ENCODE data around the gene NACC2. TPM values are rescaled to one million over a fixed set of nuclear protein-coding genes. Genes with fewer than 3 reads are reported as not detected.

The NACC2 gene
- total and polyA plus RNA-seq, 2 donors (not counting 3 experiments of a cell fraction or from before 2014, with no cell fraction given) = 15.8 to 27.1 TPM

DNA sequence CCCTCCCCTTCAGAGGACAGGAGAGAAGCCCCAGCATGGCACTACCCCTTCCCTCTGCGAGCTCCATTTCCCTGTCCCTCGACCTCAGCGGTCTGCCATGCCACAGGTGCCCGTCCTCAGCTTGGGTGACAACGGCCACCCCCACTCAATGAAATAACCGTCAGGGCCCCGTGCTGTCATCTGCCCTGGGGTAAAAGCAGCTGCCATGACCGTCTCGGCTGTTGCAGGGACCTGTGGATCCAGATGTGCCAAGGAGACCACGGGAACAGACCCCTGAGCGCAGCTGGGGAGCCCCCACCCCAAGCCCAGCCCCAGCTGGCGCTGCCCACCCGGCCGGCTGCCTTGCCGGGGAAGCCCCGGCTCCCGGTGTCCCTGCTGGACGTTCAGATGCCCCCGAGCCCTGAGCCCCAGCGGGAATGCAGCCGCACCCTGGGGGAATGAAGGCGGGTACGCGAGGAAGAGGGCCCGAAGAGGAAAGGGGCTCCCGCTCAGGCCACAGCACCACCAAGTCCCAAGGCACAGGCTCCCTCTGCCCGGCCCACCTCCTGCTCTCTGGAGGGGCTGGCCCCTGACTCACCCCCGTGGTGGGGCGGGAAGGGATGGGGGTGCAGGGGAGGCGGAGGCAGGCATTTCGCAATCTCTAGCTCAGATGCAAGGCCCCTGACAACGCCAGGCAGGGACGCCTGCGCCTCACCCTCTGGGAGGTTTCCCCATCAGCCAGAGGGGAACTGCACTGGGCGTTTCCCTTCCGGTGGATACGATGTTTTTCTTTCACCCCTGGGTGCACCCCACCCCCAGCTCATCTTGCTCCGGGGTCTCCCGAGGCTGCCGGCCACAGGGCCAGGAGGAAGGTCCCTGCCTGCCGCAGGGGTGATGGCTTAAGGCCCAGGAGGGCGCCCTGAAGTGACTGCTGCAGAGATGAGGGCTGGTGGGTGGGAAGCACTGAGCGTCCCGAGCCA, 49.2 kb downstream of the NACC2 start:
- Histone ChIP-seq H3K9me1 (replicated peaks; ENCODE audit: control insufficient read depth, extremely low read depth, insufficient read depth, low read length) (no peaks in the 10 kb centered on the region), H3K27me3 (ENCODE audit: control insufficient read depth in 2 of 2, insufficient read depth in 2 of 2, low read length in 2 of 2) (no peaks in the 10 kb centered on the region), H3K9me3 (replicated peaks; ENCODE audit: control insufficient read depth, insufficient read depth, low read length) (no peaks in the 10 kb centered on the region), H3K36me3 (ENCODE audit: control insufficient read depth in 2 of 2, extremely low read depth in 1 of 2, insufficient read depth in 2 of 2, low read length in 2 of 2) (peaks cover 5 to 19% of the 10 kb centered on the region in 2 experiments), H3K4me3 (replicated peaks in 1 of 3; ENCODE audit: insufficient read depth in 1 of 3, low read depth in 1 of 3, low read length in 3 of 3) (no peak overlapping the region), H2AFZ (ENCODE audit: low read depth, low read length) (no peak overlapping the region), H3K27ac (ENCODE audit: insufficient read depth, low read depth, low read length) (no peak overlapping the region), H3K4me1 (ENCODE audit: control insufficient read depth, extremely low read depth, insufficient read depth, low read length) (peaks cover 12% of the 10 kb centered on the region), H4K20me1 (replicated peaks; ENCODE audit: control insufficient read depth, extremely low read depth, insufficient read depth, low read length) (no peaks in the 10 kb centered on the region), H3K9ac (replicated peaks; ENCODE audit: extremely low read depth, insufficient read depth, low read length) (no peak overlapping the region), H3K4me2 (ENCODE audit: insufficient read depth, low read length) (no peak overlapping the region), H3K79me2 (ENCODE audit: control insufficient read depth, insufficient read depth, low read length) (peaks cover 31% of the 10 kb centered on the region)
- no TSS peak for BruUV-seq (replicated peaks)
- CTCF ChIA-PET = interaction anchor here (1.7 kb wide), 1 partner anchor 78 kb away, joined by 5 read pairs; no protein-coding TSS in a partner anchor
- dilution Hi-C loops (cut with MboI; ENCODE audit: extremely low pct_ligation_motif_present, low sequenced_read_pairs) (no loop called here), intact Hi-C loops (cut with micrococcal nuclease) (no loop called here)
- TF ChIP-seq, protein P1, sequence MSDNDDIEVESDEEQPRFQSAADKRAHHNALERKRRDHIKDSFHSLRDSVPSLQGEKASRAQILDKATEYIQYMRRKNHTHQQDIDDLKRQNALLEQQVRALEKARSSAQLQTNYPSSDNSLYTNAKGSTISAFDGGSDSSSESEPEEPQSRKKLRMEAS (IDR thresholded peaks at IDR 0.05; ENCODE audit: insufficient read depth, insufficient read length) = no peak
- TF ChIP-seq POLR2AphosphoS5 (IDR thresholded peaks at IDR 0.05; ENCODE audit: insufficient read depth, low read depth, low read length) (no peak), GATA2 (IDR thresholded peaks at IDR 0.05; ENCODE audit: insufficient read depth, insufficient read length, low read depth, low read length) (no peak)
- POLR2A ChIA-PET = no interaction called here
- no peak for DNase-seq (ENCODE audit: low read depth, low spot score)
- no peak for FAIRE-seq

DNA sequence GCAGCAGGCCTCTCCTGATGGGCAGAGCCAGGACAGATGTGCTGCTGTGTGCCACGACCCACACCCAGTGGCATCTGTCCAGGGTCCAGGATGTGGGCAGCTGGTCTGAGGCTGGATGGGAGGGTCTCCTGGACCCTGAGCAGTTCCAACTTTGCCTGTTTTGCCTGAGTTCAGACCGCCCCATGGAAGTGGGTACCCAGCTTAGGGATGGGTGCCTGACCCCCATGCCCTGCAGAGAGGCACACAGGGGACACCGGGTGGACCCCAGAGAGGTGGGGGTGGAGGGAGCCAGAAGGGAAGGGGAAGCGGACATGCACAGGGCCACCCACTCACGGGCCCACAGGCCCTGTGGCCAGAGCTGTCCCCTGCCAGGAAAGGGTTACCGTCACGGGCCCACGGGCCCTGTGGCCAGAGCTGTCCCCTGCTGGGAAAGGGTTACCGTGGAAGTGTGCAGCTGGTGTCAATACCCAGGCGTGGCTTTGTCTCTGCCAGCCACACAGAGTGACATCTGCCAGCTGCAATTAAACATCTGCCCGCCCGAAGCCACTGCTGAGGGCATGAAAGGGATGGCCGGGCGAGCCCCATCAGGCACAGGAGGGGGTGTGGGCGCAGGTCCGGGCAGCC, 50.0 kb downstream of the NACC2 start:
- Histone ChIP-seq H3K4me1 (ENCODE audit: control insufficient read depth, extremely low read depth, insufficient read depth, low read length) (peaks cover 9% of the 10 kb centered on the region), H3K4me3 (replicated peaks in 1 of 3; ENCODE audit: insufficient read depth in 1 of 3, low read depth in 1 of 3, low read length in 3 of 3) (no peak overlapping the region), H3K27me3 (ENCODE audit: control insufficient read depth in 2 of 2, insufficient read depth in 2 of 2, low read length in 2 of 2) (no peaks in the 10 kb centered on the region), H4K20me1 (replicated peaks; ENCODE audit: control insufficient read depth, extremely low read depth, insufficient read depth, low read length) (no peaks in the 10 kb centered on the region), H3K27ac (ENCODE audit: insufficient read depth, low read depth, low read length) (no peak overlapping the region), H3K36me3 (ENCODE audit: control insufficient read depth in 2 of 2, extremely low read depth in 1 of 2, insufficient read depth in 2 of 2, low read length in 2 of 2) (peaks cover 3 to 19% of the 10 kb centered on the region in 2 experiments), H3K79me2 (ENCODE audit: control insufficient read depth, insufficient read depth, low read length) (peaks cover 35% of the 10 kb centered on the region), H2AFZ (ENCODE audit: low read depth, low read length) (no peak overlapping the region), H3K4me2 (ENCODE audit: insufficient read depth, low read length) (no peak overlapping the region), H3K9ac (replicated peaks; ENCODE audit: extremely low read depth, insufficient read depth, low read length) (no peak overlapping the region), H3K9me3 (replicated peaks; ENCODE audit: control insufficient read depth, insufficient read depth, low read length) (no peaks in the 10 kb centered on the region), H3K9me1 (replicated peaks; ENCODE audit: control insufficient read depth, extremely low read depth, insufficient read depth, low read length) (no peaks in the 10 kb centered on the region)
- FAIRE-seq (no peak), DNase-seq (ENCODE audit: low read depth, low spot score) (no peak)
- dilution Hi-C loops (cut with MboI; ENCODE audit: extremely low pct_ligation_motif_present, low sequenced_read_pairs) = no loop called here
- ChIA-PET CTCF (interaction anchor here (1.3 kb wide), 1 partner anchor 77 kb away, joined by 3 read pairs; no protein-coding TSS in a partner anchor), POLR2A (no interaction called here)
- BruUV-seq (replicated peaks) = no TSS peak
- no peak for TF ChIP-seq EZH2 (IDR thresholded peaks at IDR 0.05; ENCODE audit: borderline replicate concordance, low read depth, low read length, severe bottlenecking)
- TF ChIP-seq POLR2A (IDR thresholded peaks at IDR 0.05; ENCODE audit: low read depth, low read length) = no peak
- TF ChIP-seq, protein P2, sequence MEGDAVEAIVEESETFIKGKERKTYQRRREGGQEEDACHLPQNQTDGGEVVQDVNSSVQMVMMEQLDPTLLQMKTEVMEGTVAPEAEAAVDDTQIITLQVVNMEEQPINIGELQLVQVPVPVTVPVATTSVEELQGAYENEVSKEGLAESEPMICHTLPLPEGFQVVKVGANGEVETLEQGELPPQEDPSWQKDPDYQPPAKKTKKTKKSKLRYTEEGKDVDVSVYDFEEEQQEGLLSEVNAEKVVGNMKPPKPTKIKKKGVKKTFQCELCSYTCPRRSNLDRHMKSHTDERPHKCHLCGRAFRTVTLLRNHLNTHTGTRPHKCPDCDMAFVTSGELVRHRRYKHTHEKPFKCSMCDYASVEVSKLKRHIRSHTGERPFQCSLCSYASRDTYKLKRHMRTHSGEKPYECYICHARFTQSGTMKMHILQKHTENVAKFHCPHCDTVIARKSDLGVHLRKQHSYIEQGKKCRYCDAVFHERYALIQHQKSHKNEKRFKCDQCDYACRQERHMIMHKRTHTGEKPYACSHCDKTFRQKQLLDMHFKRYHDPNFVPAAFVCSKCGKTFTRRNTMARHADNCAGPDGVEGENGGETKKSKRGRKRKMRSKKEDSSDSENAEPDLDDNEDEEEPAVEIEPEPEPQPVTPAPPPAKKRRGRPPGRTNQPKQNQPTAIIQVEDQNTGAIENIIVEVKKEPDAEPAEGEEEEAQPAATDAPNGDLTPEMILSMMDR (IDR thresholded peaks at IDR 0.05; ENCODE audit: extremely low read depth in 1 of 2, insufficient read depth in 1 of 2, low read depth in 1 of 2, low read length in 2 of 2) = no peak
- TF ChIP-seq, protein P1 (IDR thresholded peaks at IDR 0.05; ENCODE audit: insufficient read depth, insufficient read length) = no peak
- intact Hi-C loops (cut with micrococcal nuclease) = no loop called here
